Activated CD8-positive, alpha-beta memory T cell treated with anti-CD3 and anti-CD28 coated beads for 1 hour (primary cell): ENCODE data around the gene MYH15.

ENCODE experiments used
- DNase-seq, 2 donors: peaks; one replicate each; pipeline ENCODE4 v3.0.0-alpha.2; 2020; ENCODE audit warnings: low read depth in 1 of 2; ENCODE audit errors: extremely low read depth in 1 of 2

Gene MYH15

DNA sequence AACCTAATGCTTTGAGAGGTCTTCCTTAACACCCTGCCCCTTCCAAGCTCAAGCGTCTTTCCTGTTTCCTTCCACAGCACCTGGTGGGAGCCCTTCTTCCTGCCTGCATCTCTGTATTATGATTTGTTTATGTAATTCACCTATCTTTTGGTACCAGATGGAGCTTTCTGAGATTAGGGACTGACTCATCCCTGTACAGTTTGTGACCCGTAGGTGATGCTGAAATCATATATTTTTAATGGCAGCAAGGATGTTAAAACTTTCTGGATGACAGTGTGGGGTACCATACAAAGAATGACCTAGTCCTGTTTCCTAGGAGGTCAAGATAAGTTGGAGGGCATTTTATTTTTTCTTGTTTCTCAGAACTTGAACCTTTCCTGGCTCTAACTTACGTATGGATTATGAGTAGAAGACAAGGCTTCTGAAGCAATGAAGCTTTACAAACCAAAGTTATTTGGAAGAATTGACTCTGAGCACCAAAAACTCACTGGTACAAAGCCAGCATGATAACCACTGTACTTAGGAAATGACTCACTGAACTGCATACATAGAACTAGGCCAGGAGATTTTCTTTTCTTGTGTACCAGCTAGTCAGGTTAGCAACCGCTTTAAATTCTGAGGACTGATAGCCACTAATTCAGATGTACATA is 167.4 kb downstream of the MYH15 start:
- no peak for DNase-seq

DNA sequence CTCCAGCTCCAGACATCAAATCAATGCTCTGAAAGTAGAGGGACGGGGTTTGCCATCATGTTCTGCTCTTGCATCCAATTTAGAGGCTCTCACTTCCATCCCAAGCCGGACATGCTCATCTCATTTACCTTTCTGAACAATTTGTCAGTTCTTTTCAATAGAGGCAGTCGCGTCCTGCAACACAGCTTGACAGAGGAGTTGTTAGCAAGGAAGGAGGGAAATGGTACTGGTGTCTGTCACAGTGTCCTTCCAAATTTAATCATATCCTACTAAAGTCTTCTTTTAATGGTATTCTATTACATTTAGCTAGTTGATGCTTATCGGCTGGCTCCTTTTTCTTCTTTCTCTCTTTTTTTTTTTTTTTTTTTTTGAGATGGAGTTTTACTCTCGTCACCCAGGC is 168.5 kb downstream of the MYH15 start:
- DNase-seq: no peak

DNA sequence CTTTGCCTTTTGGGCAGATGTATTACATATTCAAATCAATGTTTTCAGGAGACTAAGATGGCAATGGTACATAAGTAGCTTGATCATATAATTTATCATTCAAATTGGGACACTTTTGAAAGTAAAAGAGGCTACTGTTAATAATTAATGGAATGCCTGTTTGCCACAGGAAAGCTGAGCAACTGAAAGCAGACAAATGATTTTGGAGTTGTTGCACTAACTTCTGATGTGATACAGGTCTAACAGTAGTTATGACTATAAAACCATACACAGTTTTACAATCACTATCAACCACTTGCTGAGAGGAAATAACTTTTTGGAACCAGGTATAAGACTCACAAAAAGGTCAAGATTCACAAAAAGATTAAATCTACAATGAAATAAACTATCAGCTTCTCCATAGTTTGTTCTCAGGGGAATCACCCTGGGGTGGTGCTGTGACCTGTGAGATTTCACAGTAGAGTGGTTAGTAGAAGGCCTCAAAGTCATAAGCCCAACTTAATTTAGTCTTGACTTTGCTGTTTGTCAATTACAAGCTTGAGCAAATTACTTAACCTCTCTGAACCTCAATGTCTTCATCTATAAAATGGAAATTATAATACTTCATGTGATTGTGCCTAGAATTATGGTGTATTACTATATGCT is 171.4 kb downstream of the MYH15 start:
- no peak for DNase-seq

DNA sequence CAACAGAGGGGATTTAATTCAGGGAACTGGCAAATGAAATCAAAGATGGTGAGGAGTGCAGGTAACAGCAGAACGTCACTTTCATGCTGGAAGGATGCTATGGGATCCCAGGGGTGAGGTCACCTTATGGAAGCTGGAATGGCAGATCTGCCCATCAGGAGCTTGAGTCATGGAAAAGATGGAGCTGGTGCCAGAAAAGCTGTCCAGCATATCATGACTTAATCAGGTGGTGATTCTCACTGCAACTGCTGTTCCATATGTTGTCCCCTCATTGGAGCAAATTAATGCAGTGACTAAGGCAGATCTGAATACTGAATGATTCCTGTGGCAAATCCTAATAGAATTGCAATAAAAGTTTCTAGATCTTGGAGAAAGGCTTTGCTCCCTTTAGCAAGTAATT is 175.7 kb downstream of the MYH15 start:
- DNase-seq: no peak

DNA sequence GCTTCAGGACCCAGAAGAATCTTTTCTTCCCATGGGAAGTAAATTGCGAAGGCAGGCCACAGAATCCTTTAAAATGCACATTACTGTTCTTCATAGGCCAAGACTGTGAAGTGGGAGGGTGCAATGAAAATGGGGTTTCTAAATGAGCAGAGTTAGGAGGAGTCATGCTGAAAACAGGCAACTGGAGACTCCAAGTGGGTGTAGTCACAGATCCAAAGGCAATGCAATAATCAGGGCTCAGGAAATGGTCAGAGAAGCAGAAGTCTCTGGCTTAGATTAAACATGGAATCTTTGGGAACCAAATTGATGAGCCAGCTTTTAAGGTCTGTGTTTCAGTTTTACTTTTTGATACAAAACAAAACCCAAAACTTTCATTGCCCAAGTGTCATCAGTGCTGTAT is 176.4 kb downstream of the MYH15 start:
- no peak for DNase-seq

DNA sequence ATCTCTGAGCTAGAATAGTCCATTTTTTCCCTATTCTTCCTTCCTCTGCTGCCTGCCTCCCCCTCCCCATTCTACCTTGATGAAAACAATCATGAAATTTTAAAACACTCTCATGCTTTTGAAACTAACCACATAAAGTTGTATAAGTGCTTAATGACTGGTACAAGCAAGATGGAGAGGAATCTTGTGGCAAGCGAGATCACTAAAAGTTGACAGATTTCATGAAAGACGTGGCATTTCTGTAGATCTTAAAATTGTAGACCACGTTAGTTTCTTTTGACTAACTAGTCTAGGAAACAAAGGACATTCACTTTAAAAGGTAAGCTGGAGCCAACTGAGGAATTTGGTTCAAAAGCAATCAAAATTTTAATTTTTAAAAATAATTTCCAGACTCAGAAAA is 178.6 kb downstream of the MYH15 start:
- no peak for DNase-seq
